ENCODE measurements around the gene SERPINB6.
"Not testable (repeated sequence)": the region's sequence is repeated elsewhere in the genome, so short reads cannot be mapped to it uniquely, and the experiment has no call there.

SERPINB6 gene

DNA sequence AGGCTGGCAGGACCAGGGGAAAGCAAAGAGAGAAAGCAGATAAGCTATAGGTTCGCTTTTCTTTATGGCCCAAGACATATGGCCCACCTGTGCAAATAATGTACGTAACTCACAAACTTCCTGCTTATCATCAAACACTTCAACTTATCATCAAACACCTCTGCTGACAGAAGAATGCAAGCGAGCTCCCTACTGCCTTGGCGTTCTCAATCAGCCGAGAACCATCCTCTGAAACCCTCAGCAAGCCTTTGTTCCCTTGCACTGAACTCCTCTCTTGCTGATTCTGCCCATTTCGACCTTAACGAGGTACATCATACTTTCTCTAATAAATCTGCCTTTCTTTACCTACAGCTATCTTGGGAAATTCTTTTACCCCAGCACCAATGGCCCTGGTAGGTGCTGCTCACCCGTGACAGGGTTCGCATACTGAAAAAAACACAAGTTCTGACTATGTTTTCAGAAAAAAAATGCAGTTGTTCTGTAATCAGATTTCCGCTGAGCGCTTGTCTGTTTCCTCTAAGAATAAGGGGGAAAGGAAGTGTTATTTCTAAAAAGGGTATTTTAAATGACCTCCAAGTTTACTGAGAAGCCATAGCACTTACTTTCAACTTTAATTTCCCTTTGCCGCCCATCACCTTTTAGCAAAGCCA lies 28.3 kb downstream of the SERPINB6 start:
- Mint-ChIP-seq H3K4me3 (no peak overlapping the region), H3K36me3 (ENCODE audit: low read depth) (peaks cover 15% of the 10 kb centered on the region), H3K9me3 (no peaks in the 10 kb centered on the region), H3K27me3 (ENCODE audit: low read depth) (peaks cover 6% of the 10 kb centered on the region), H3K27ac (peak overlapping the region in 1 of 3 experiments; percentile 56), H3K4me1 (peaks cover 42% of the 10 kb centered on the region)
- TF ChIP-seq, protein P1, sequence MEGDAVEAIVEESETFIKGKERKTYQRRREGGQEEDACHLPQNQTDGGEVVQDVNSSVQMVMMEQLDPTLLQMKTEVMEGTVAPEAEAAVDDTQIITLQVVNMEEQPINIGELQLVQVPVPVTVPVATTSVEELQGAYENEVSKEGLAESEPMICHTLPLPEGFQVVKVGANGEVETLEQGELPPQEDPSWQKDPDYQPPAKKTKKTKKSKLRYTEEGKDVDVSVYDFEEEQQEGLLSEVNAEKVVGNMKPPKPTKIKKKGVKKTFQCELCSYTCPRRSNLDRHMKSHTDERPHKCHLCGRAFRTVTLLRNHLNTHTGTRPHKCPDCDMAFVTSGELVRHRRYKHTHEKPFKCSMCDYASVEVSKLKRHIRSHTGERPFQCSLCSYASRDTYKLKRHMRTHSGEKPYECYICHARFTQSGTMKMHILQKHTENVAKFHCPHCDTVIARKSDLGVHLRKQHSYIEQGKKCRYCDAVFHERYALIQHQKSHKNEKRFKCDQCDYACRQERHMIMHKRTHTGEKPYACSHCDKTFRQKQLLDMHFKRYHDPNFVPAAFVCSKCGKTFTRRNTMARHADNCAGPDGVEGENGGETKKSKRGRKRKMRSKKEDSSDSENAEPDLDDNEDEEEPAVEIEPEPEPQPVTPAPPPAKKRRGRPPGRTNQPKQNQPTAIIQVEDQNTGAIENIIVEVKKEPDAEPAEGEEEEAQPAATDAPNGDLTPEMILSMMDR (IDR thresholded peaks at IDR 0.05; ENCODE audit: unreplicated experiment in 3 of 3): no peak

DNA sequence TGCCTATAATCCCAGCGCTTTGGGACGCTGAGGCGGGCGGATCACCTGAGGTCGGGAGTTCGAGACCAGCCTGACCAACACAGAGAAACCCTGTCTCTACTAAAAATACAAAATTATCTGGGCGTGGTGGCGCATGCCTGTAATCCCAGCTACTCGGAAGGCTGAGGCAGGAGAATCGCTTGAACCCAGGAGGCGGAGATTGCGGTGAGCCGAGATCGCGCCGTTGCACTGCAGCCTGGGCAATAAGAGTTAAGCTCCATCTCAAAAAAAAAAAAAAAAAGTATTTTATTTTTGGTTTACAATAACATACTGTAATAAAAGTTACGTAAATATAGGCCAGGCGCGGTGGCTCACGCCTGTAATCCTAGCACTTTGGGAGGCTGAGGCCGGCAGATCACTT lies 29.3 kb downstream of the SERPINB6 start:
- H3K36me3 Mint-ChIP-seq (ENCODE audit: low read depth); H3K4me3 Mint-ChIP-seq; H3K27me3 Mint-ChIP-seq (ENCODE audit: low read depth); H3K9me3 Mint-ChIP-seq; H3K27ac Mint-ChIP-seq: not testable (repeated sequence)
- peaks cover 32% of the 10 kb centered on the region for H3K4me1 Mint-ChIP-seq

DNA sequence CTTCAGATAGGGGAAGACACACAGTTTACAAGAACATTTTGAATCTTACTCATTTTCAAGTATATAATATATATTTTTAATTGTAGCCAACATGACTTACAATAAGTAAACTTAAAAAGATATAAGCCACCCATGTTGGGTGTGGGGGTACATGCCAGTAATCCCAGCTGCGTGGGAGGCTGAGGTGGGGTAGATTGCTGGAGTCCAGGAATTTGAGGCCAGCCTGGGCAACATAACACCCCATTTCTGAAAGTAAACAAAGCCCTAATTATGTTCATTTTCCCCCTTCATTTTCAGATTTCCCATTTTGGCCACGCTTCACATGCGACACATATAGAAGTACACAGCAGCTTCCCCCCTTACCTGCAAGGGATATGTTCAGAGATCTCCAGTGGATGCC lies 30.5 kb downstream of the SERPINB6 start:
- H3K27me3 Mint-ChIP-seq (ENCODE audit: low read depth): peaks cover 6% of the 10 kb centered on the region
- TF ChIP-seq, protein P1 (IDR thresholded peaks at IDR 0.05; ENCODE audit: unreplicated experiment in 3 of 3): no peak
- no peak overlapping the region for H3K4me3 Mint-ChIP-seq
- H3K36me3 Mint-ChIP-seq (ENCODE audit: low read depth): peaks cover 5% of the 10 kb centered on the region
- no peaks in the 10 kb centered on the region for H3K9me3 Mint-ChIP-seq
- peaks cover 32% of the 10 kb centered on the region for H3K4me1 Mint-ChIP-seq
- no peak overlapping the region for H3K27ac Mint-ChIP-seq

DNA sequence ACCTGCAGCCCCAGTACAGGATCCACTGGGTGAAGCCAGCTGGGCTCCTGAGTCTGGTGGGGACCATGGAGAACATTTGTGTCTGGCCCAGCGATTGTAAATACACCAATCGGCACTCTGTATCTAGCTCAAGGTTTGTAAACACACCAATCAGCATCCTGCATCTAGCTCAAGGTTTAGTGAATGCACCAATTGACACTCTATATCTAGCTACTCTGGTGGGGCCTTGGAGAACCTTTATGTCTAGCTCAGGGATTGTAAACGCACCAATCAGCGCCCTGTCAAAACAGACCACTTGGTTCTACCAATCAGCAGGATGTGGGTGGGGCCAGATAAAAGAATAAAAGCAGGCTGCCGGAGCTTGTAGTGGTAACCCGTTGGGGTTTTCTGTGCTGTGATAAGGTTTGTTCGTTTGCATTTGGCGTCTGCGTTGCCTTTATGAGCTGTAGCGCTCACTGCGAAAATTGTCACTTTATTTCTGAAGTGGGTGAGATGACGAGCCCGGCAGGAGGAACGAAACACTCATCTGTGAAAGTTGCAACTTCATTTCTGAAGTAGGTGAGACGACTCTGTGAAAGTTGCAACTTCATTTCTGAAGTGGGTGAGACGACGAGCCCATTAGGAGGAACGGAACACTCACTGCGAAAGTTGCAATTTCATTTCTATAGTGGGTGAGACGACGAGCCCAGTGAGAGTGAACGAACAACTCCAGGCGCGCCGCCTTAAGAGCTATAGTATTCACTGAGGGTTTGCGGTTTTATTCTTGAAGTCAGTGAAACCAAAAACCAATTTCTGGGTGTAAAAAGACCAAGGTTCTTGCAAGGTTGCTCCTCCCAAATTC lies 31.1 kb downstream of the SERPINB6 start:
- no peak overlapping the region for H3K4me3 Mint-ChIP-seq
- no peak overlapping the region for H3K27ac Mint-ChIP-seq
- H3K9me3 Mint-ChIP-seq: no peaks in the 10 kb centered on the region
- H3K36me3 Mint-ChIP-seq (ENCODE audit: low read depth): peaks cover 2% of the 10 kb centered on the region
- peaks cover 30% of the 10 kb centered on the region for H3K4me1 Mint-ChIP-seq
- TF ChIP-seq, protein P1 (IDR thresholded peaks at IDR 0.05; ENCODE audit: unreplicated experiment in 3 of 3): no peak
- H3K27me3 Mint-ChIP-seq (ENCODE audit: low read depth): peaks cover 6% of the 10 kb centered on the region

DNA sequence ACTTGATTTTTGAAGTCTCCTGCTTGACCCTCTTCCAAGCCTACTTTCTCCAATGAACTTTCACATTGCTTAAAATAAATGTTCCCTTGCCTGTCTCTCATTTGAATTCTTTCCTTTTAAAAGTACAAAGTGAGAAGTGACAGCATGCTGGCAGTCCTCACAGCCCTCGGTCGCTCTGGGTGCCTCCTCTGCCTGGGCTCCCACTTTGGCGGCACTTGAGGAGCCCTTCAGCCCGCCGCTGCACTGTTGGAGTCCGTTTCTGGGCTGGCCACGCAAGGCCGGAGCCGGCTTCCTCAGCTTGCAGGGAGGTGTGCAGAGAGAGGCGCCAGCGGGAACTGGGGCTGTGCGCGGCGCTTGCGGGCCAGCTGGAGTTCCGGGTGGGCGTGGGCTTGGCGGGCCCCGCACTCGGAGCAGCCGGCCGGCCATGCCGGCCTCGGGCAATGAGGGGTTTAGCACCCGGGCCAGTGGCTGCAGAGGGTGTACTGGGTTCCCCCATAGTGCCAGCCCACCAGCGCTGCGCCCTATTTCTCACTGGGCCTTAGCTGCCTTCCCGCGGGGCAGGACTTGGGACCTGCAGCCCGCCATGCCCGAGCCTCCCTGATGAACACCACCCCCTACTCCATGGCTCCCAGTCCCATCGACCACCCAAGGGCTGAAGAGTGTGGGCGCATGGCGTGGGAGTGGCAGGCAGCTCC lies 31.9 kb downstream of the SERPINB6 start:
- H3K36me3 Mint-ChIP-seq (ENCODE audit: low read depth): no peaks in the 10 kb centered on the region
- peaks cover 22% of the 10 kb centered on the region for H3K4me1 Mint-ChIP-seq

More for the DNA sequence above, 31.9 kb downstream of the SERPINB6 start:
- Mint-ChIP-seq H3K27ac (no peak overlapping the region), H3K4me3 (no peak overlapping the region), H3K27me3 (ENCODE audit: low read depth) (peaks cover 3% of the 10 kb centered on the region), H3K9me3 (no peaks in the 10 kb centered on the region)
- TF ChIP-seq, protein P1 (IDR thresholded peaks at IDR 0.05; ENCODE audit: unreplicated experiment in 3 of 3): no peak

Measured in nephron (organoid).